Activated T-cell treated with anti-CD3 and anti-CD28 coated beads, Interleukin-2, amount 50 U/mL, for 24 hours (primary cell): ENCODE data around the gene XDH.

Source experiments
- DNase-seq: peaks from one replicate; pipeline ENCODE4 v3.0.0-alpha.2; 2020
- H3K27ac Mint-ChIP-seq: 2 replicates; pipeline ENCODE4 v1.8.0; 2020; ENCODE audit warnings: mild to moderate bottlenecking, mixed read lengths
- H3K27me3 Mint-ChIP-seq: 2 replicates; pipeline ENCODE4 v1.8.0; 2020; ENCODE audit warnings: mixed read lengths
- H3K36me3 Mint-ChIP-seq: 2 replicates; pipeline ENCODE4 v1.8.0; 2020; ENCODE audit warnings: low read depth, mixed read lengths
- H3K4me1 Mint-ChIP-seq: 2 replicates; pipeline ENCODE4 v1.8.0; 2020; ENCODE audit warnings: low read depth, mixed read lengths
- H3K4me3 Mint-ChIP-seq: 2 replicates; pipeline ENCODE4 v1.8.0; 2020; ENCODE audit warnings: mild to moderate bottlenecking, moderate library complexity, mixed read lengths
- H3K9me3 Mint-ChIP-seq: 2 replicates; pipeline ENCODE4 v1.8.0; 2020; ENCODE audit warnings: mixed read lengths

XDH gene

DNA sequence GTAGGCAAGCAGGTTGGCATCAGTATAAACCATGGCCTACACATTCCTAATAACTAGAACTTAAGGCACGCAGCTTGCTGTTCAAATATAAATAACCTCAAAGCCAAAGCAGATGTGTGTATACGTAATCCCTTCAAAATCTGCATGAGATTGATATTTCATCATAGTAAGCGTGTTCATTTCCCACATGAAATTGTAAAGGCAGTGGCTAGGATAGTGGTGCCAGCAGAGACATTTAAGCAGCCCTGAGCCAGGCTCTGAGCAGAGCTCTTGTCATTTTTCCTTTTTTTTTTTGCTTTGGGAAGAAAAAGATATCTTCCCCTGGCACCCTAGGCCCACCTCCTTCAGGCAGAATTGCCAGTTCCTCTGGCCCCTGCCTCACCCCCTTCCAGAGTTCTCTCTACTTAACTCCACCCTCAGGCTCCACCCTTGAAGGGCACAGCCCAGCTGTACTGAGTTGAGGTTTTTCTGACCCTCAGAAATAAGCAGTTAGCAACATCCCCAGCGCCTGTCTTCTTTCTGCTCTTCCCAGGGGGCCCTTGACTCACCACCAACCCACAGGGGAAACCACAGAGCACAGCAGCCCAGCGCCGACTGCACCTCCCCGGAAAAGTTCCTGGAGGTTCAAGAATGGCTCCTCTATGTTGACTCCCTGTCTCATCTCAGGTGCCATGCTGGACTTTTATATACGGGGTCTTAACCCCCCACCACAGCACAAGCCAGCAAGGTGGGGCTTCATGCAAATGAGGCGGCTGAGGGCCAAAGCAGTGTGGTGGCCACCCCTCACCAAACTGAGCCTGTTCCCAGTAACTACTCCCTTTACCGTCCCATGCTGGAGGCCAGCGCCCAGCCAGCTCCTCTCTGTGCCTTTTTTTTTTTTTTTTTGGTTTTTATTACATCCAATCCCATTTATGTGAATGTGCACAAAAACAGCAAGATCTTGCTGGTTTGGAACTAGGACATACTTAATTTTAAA, 95.9 kb downstream of the XDH start:
- H3K9me3 Mint-ChIP-seq = no peaks in the 10 kb centered on the region
- DNase-seq = peak; percentile 47
- H3K4me3 Mint-ChIP-seq = no peak overlapping the region
- H3K36me3 Mint-ChIP-seq = no peaks in the 10 kb centered on the region
- H3K27me3 Mint-ChIP-seq = no peaks in the 10 kb centered on the region
- peak overlapping the region; percentile 66 for H3K27ac Mint-ChIP-seq
- peaks cover 48% of the 10 kb centered on the region for H3K4me1 Mint-ChIP-seq

GRCh38 chr2:31317396-31317795, 97.1 kb downstream of the XDH start:
- Mint-ChIP-seq H3K4me1 (peaks cover 36% of the 10 kb centered on the region), H3K36me3 (no peaks in the 10 kb centered on the region), H3K27ac (no peak overlapping the region), H3K4me3 (no peak overlapping the region), H3K9me3 (no peaks in the 10 kb centered on the region), H3K27me3 (no peaks in the 10 kb centered on the region)
- no peak for DNase-seq

- Mint-ChIP-seq H3K27ac (no peak overlapping the region), H3K27me3 (peaks cover 18% of the 10 kb centered on the region), H3K9me3 (peaks cover 5% of the 10 kb centered on the region), H3K4me3 (no peak overlapping the region), H3K36me3 (no peaks in the 10 kb centered on the region), H3K4me1 (peaks cover 28% of the 10 kb centered on the region)
- DNase-seq = no peak
Measured at GRCh38 chr2:31314761-31315160, 99.8 kb downstream of the XDH start.

GRCh38 chr2:31312898-31313297, 101.6 kb downstream of the XDH start:
- Mint-ChIP-seq H3K9me3 (peaks cover 8% of the 10 kb centered on the region), H3K27me3 (peaks cover 18% of the 10 kb centered on the region), H3K36me3 (no peaks in the 10 kb centered on the region), H3K4me3 (no peak overlapping the region), H3K27ac (no peak overlapping the region), H3K4me1 (peaks cover 10% of the 10 kb centered on the region)
- DNase-seq = no peak

GRCh38 chr2:31304816-31305215, 109.7 kb downstream of the XDH start:
- no peak for DNase-seq
- H3K4me1 Mint-ChIP-seq = no peaks in the 10 kb centered on the region
- peaks cover 3% of the 10 kb centered on the region for H3K9me3 Mint-ChIP-seq
- H3K4me3 Mint-ChIP-seq = no peak overlapping the region
- peaks cover 9% of the 10 kb centered on the region for H3K27me3 Mint-ChIP-seq
- no peaks in the 10 kb centered on the region for H3K36me3 Mint-ChIP-seq
- no peak overlapping the region for H3K27ac Mint-ChIP-seq

- H3K4me3 Mint-ChIP-seq = no peak overlapping the region
- no peaks in the 10 kb centered on the region for H3K9me3 Mint-ChIP-seq
- no peak overlapping the region for H3K27ac Mint-ChIP-seq
- no peaks in the 10 kb centered on the region for H3K4me1 Mint-ChIP-seq
- H3K27me3 Mint-ChIP-seq = peaks cover 9% of the 10 kb centered on the region
- no peaks in the 10 kb centered on the region for H3K36me3 Mint-ChIP-seq
- DNase-seq = no peak
Measured at GRCh38 chr2:31302940-31303563, 111.5 kb downstream of the XDH start.

- Mint-ChIP-seq H3K27me3 (no peaks in the 10 kb centered on the region), H3K27ac (no peak overlapping the region), H3K9me3 (no peaks in the 10 kb centered on the region), H3K4me1 (peaks cover 4% of the 10 kb centered on the region), H3K4me3 (no peak overlapping the region), H3K36me3 (no peaks in the 10 kb centered on the region)
- DNase-seq = no peak
Measured at GRCh38 chr2:31300309-31300708, 114.2 kb downstream of the XDH start.

GRCh38 chr2:31299547-31299946, 115.0 kb downstream of the XDH start:
- Mint-ChIP-seq H3K36me3 (no peaks in the 10 kb centered on the region), H3K4me1 (peaks cover 4% of the 10 kb centered on the region), H3K4me3 (no peak overlapping the region), H3K9me3 (no peaks in the 10 kb centered on the region), H3K27me3 (no peaks in the 10 kb centered on the region), H3K27ac (no peak overlapping the region)
- no peak for DNase-seq

DNA sequence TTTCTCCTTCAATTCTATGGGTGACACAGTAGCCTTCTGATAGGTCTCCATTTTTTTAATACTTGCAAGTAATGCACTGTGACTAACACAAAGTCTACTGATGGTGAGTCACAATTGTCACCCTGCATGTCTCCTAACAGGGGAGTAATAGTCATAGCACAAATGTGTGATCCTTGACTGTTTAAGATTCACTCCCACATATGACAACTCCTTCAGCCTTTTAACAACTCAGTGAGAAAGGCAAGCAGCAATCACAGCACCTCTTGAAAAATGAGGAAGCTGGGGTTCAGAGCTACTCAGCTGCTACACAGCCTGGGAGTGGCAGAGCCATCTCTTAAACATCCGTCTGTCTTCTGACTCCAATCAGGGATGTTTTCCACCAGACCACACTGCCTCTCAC, 116.8 kb downstream of the XDH start:
- Mint-ChIP-seq H3K4me3 (no peak overlapping the region), H3K36me3 (no peaks in the 10 kb centered on the region), H3K4me1 (peaks cover 8% of the 10 kb centered on the region), H3K27me3 (no peaks in the 10 kb centered on the region), H3K9me3 (no peaks in the 10 kb centered on the region), H3K27ac (no peak overlapping the region)
- DNase-seq = no peak

GRCh38 chr2:31296641-31297287, 117.8 kb downstream of the XDH start:
- H3K4me1 Mint-ChIP-seq = peaks cover 8% of the 10 kb centered on the region
- H3K9me3 Mint-ChIP-seq = no peaks in the 10 kb centered on the region
- H3K27me3 Mint-ChIP-seq = no peaks in the 10 kb centered on the region
- no peak overlapping the region for H3K4me3 Mint-ChIP-seq
- no peak overlapping the region for H3K27ac Mint-ChIP-seq
- DNase-seq = no peak
- no peaks in the 10 kb centered on the region for H3K36me3 Mint-ChIP-seq

GRCh38 chr2:31294196-31294595, 120.3 kb downstream of the XDH start:
- Mint-ChIP-seq H3K27ac (no peak overlapping the region), H3K9me3 (no peaks in the 10 kb centered on the region), H3K4me3 (no peak overlapping the region), H3K36me3 (no peaks in the 10 kb centered on the region), H3K27me3 (no peaks in the 10 kb centered on the region), H3K4me1 (peaks cover 8% of the 10 kb centered on the region)
- no peak for DNase-seq

DNA sequence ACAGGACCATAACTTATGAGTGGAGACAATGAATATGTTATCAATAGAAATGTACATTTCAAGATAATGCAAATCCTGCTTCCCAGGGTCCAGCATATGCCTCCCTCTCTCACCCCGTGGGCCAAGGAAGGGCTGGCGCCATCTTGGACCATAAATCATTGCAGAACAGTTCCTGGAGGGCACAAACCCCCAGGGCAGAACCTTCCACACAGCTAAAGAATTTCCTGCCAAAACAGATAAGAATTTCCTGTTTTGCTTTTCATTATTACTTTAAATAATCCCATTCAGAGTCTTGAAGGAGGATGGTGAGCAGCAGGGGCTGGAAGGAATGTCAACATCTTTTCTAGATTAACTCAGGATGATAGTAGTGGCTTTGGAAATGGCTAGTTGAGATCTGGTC, 126.9 kb downstream of the XDH start:
- DNase-seq = no peak
- Mint-ChIP-seq H3K4me3 (no peak overlapping the region), H3K4me1 (peaks cover 5% of the 10 kb centered on the region), H3K36me3 (no peaks in the 10 kb centered on the region), H3K27me3 (no peaks in the 10 kb centered on the region), H3K27ac (no peak overlapping the region), H3K9me3 (no peaks in the 10 kb centered on the region)

GRCh38 chr2:31286961-31287550, 127.5 kb downstream of the XDH start:
- H3K36me3 Mint-ChIP-seq = no peaks in the 10 kb centered on the region
- H3K27me3 Mint-ChIP-seq = no peaks in the 10 kb centered on the region
- peaks cover 5% of the 10 kb centered on the region for H3K4me1 Mint-ChIP-seq
- no peak overlapping the region for H3K27ac Mint-ChIP-seq
- DNase-seq = no peak
- H3K4me3 Mint-ChIP-seq = no peak overlapping the region
- H3K9me3 Mint-ChIP-seq = no peaks in the 10 kb centered on the region

DNA sequence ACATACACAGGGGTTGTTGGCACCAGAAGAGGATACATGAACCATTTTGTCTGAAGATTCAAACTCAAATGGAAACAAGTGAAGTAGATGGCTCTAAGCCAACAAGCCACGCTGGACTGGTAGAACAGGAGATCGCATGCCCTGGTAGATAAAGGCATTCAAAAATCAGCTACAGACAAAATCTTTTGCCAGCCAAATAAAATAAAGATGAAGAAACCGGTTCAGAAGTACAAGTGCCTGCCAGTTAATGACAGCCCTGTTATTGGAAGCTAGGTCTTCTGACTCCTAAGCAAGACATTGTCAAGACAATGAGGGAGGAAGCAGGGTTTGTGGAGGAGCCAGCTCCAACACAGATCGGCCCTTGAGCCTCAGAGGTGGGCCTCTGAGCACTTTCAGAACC, 128.3 kb downstream of the XDH start:
- Mint-ChIP-seq H3K27me3 (no peaks in the 10 kb centered on the region), H3K4me3 (no peak overlapping the region), H3K27ac (no peak overlapping the region), H3K4me1 (peaks cover 5% of the 10 kb centered on the region), H3K9me3 (no peaks in the 10 kb centered on the region), H3K36me3 (no peaks in the 10 kb centered on the region)
- no peak for DNase-seq
